ENCODE data around the gene GDF11. TPM values are rescaled to one million over a fixed set of nuclear protein-coding genes. Genes with fewer than 3 reads are reported as not detected.

GDF11 gene
- 1.2 and 1.4 TPM in 2 replicates for polyA plus RNA-seq (2011; rRNA removed)
- polyA plus RNA-seq (2012; cell fraction: cytosol; rRNA removed) = 4.5 and 5.5 TPM in 2 replicates
- polyA plus RNA-seq (2012; cell fraction: nucleus; rRNA removed) = 3.1 and 4.5 TPM in 2 replicates
- polyA plus RNA-seq (2017; fragmentation: RNase III; extraction: RNeasy Plus Mini Kit Qiagen cat#74134 plus additional on column Dnase treatment) = 2.8 to 3.6 TPM (median 3.1 TPM) in 3 replicates
- 3.1 and 3.3 TPM in 2 replicates for polyA minus RNA-seq (2011; rRNA and poly(A)+ RNA removed)

DNA sequence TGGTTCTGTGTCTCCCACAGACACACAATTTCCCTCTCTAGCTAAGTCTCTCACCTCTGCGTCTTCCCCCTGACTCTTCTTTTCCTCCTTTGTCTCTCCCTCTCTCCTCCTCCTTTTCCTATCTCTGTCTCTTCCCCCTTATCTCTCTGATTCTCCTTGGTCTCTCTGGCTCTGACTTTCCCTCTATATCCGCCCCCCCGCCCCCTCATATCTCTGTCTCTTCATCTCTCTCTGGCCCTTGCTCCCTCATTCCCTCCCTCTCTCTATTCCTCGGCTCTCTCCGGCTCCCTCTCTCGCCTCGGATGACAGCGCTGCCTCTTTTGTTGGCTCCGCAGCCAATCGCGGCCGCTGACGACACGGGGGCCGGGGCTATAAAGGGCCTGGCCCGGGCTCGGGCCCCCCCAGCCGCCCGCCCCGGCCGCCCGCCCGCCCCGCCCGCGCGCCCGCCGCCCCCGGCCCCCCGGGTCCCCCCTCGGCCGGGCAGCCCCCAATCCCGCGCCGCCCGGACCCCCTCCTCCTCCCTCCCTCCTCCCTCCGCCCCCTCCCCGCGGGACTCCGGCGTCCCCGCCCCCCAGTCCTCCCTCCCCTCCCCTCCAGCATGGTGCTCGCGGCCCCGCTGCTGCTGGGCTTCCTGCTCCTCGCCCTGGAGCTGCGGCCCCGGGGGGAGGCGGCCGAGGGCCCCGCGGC, at the start of gene GDF11:
GDF11 (plus strand) TSS at position 404 of the 687 bp plus-strand sequence; CDS start at position 599, 195 bp downstream.
- H3K9me3 ChIP-seq = no peaks in the 10 kb centered on the region
- H3K4me3 ChIP-seq = peak within 1 kb of the TSS; percentile 73
- H3K4me2 ChIP-seq = peak within 1 kb of the TSS; percentile 92
- peak within 1 kb of the TSS; percentile 64 to 87; a peak in 5 of 6 replicates for H3K27ac ChIP-seq
- peaks cover 28% of the 10 kb centered on the region; the same call in 2 of the 3 replicates for H3K4me1 ChIP-seq
- ChIA-PET POLR2A (interaction anchor here (0.5 to 1.2 kb wide), 3 partner anchors 75 to 231 kb away, joined by 3 to 4 read pairs (median 4); partner anchors contain the start of genes ORMDL2, RAB5B and SARNP), CTCF (interaction anchor here (1.1 to 11.7 kb wide), 12 partner anchors 11 to 447 kb away, joined by 3 to 139 read pairs (median 5); partner anchors contain the start of genes BLOC1S1, CD63, RDH5 and SMARCC2)
- 3% methylated on average over 10 of the region's 53 CpGs for WGBS (ENCODE audit: missing lambda C conversion rate)
- FAIRE-seq (no peak), ATAC-seq (peak; percentile 68 to 73), DNase-seq (ENCODE audit: low read depth in 1 of 2, low spot score in 1 of 2) (peak; percentile 64 to 78)
- no peak for TF ChIP-seq RCOR1 (IDR thresholded peaks at IDR 0.05; ENCODE audit: low read depth, low read length)
- TF ChIP-seq, protein P1, sequence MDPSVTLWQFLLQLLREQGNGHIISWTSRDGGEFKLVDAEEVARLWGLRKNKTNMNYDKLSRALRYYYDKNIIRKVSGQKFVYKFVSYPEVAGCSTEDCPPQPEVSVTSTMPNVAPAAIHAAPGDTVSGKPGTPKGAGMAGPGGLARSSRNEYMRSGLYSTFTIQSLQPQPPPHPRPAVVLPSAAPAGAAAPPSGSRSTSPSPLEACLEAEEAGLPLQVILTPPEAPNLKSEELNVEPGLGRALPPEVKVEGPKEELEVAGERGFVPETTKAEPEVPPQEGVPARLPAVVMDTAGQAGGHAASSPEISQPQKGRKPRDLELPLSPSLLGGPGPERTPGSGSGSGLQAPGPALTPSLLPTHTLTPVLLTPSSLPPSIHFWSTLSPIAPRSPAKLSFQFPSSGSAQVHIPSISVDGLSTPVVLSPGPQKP (IDR thresholded peaks at IDR 0.05; ENCODE audit: low read depth, low read length) = no peak
- TF ChIP-seq CBX2 (IDR thresholded peaks at IDR 0.05; ENCODE audit: borderline replicate concordance, low read depth) = no peak
- TF ChIP-seq EHMT2 (IDR thresholded peaks at IDR 0.05; ENCODE audit: low read depth) = no peak
- TF ChIP-seq RAD21 (conservative IDR thresholded peaks at IDR 0.05 in 1 of 2, IDR thresholded peaks at IDR 0.05 in 1 of 2) = no peak
- TF ChIP-seq RFX5 (IDR thresholded peaks at IDR 0.05) = no peak
- TF ChIP-seq NFE2L2 (conservative IDR thresholded peaks at IDR 0.05; ENCODE audit: low read length) = no peak
- TF ChIP-seq, protein P2, sequence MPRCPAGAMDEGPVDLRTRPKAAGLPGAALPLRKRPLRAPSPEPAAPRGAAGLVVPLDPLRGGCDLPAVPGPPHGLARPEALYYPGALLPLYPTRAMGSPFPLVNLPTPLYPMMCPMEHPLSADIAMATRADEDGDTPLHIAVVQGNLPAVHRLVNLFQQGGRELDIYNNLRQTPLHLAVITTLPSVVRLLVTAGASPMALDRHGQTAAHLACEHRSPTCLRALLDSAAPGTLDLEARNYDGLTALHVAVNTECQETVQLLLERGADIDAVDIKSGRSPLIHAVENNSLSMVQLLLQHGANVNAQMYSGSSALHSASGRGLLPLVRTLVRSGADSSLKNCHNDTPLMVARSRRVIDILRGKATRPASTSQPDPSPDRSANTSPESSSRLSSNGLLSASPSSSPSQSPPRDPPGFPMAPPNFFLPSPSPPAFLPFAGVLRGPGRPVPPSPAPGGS (IDR thresholded peaks at IDR 0.05) = no peak
- no peak for TF ChIP-seq JUN (IDR thresholded peaks at IDR 0.05)
- no peak for TF ChIP-seq HOXA7 (CRISPR knock-in tag; IDR thresholded peaks at IDR 0.05)
- no peak for TF ChIP-seq CHD2 (IDR thresholded peaks at IDR 0.05; ENCODE audit: low read length, partially characterized antibody)
- no peak for TF ChIP-seq CBX8 (IDR thresholded peaks at IDR 0.05)

DNA sequence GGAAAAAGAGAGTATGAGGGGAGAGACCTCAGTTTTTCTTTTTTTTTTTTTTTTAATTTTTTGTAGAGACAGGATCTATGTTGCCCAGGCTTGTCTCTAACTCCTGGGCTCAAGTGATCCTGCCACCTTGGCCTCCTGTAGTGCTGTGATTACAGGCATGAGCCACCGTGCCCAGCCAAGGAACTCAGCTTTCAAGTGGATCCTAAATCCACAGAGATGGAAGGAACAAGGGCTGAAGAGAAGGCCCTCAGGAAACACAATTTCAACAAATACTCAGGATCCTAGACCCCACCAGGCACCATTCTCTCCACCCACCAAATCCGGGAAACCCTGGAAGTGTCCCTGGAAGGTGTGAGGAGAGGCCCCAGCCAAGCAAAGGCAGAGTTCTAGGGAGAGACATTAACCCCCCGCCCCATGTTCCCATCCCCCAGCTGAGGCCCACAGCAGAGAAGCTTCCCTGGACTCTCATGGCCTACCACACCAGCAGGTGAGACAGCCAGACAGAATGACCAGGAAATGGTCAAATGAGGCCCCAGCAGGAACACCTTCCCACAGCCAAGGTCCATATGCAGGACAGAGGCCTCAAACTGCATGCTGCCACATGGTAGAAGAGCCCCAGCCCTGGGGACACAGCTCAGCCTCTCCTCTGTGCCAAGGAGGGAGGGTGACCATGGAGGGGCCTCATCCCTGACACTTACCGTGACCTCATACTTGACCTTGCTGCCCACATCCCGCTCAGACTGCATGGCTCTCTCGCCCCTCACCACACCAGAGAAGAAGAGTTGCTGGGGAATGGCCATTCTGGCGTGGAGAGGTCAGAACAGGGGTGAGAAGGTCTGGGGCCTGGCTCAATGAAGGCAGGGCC, 49.4 kb upstream of the GDF11 start:
- Histone ChIP-seq H3K4me1 (no peaks in the 10 kb centered on the region), H3K4me3 (no peak overlapping the region), H3K27ac (no peak overlapping the region), H3K4me2 (no peak overlapping the region), H3K9me3 (no peaks in the 10 kb centered on the region)
- TF ChIP-seq FOSB (CRISPR knock-in tag; IDR thresholded peaks at IDR 0.05) (no peak), KDM1A (IDR thresholded peaks at IDR 0.05; ENCODE audit: low read depth) (no peak), CHD4 (IDR thresholded peaks at IDR 0.05; ENCODE audit: borderline replicate concordance) (no peak), JUN (IDR thresholded peaks at IDR 0.05) (no peak), HEYL (CRISPR knock-in tag; IDR thresholded peaks at IDR 0.05) (no peak), HOXA7 (CRISPR knock-in tag; IDR thresholded peaks at IDR 0.05) (no peak), POLR2A (IDR thresholded peaks at IDR 0.05; ENCODE audit: low read length) (no peak), KDM5A (IDR thresholded peaks at IDR 0.05) (no peak), JUNB (IDR thresholded peaks at IDR 0.05) (no peak)
- CTCF ChIA-PET = interaction anchor here (0.6 to 3.3 kb wide), 2 partner anchors 12 to 771 kb away, joined by 3 to 12 read pairs; a partner anchor contains a TSS
- no peak for FAIRE-seq
- POLR2A ChIA-PET = no interaction called here
- no peak for ATAC-seq
- no peak for DNase-seq (ENCODE audit: low read depth in 1 of 2, low spot score in 1 of 2)
- 81% methylated on average over 7 of the region's 7 CpGs for WGBS (ENCODE audit: missing lambda C conversion rate)
